Glutamatergic neuron (in vitro differentiated cells): Measurements from ENCODE around the gene HOXA11. TPM values are rescaled to one million over a fixed set of nuclear protein-coding genes. Genes with fewer than 3 reads are reported as not detected.
A peak's percentile ranks its signal among the peaks of the same experiment; 100 is the strongest.

ENCODE experiments used
- DNase-seq: peaks from one replicate; pipeline ENCODE4 v3.0.0; 2022
- H3K27ac Mint-ChIP-seq: one replicate; pipeline ENCODE4 v1.8.0; 2020; ENCODE audit warnings: mild to moderate bottlenecking, mixed read lengths, inconsistent platforms; ENCODE audit not compliant: unreplicated experiment
- H3K27me3 Mint-ChIP-seq: one replicate; pipeline ENCODE4 v1.8.0; 2020; ENCODE audit warnings: mild to moderate bottlenecking, moderate library complexity, mixed read lengths, inconsistent platforms; ENCODE audit not compliant: unreplicated experiment
- H3K36me3 Mint-ChIP-seq: one replicate; pipeline ENCODE4 v1.8.0; 2020; ENCODE audit warnings: mild to moderate bottlenecking, mixed read lengths, inconsistent platforms; ENCODE audit not compliant: unreplicated experiment
- H3K4me1 Mint-ChIP-seq: one replicate; pipeline ENCODE4 v1.8.0; 2020; ENCODE audit warnings: mild to moderate bottlenecking, low read depth, mixed read lengths, inconsistent platforms; ENCODE audit not compliant: unreplicated experiment
- H3K4me3 Mint-ChIP-seq: one replicate; pipeline ENCODE4 v1.8.0; 2020; ENCODE audit warnings: mild to moderate bottlenecking, mixed read lengths, inconsistent platforms; ENCODE audit not compliant: unreplicated experiment
- H3K9me3 Mint-ChIP-seq: one replicate; pipeline ENCODE4 v1.8.0; 2020; ENCODE audit warnings: mild to moderate bottlenecking, moderate library complexity, mixed read lengths, inconsistent platforms; ENCODE audit not compliant: unreplicated experiment
- total RNA-seq: library from RNA; stranded (reverse); fragmentation: NEBNext Ultra II Directional; extraction: Animal tissue kit (Norgen Biotek cat#: 25700); gene quantifications from one replicate; pipeline ENCODE4 v1.2.1, GENCODE V29; 2021; ENCODE audit not compliant: unreplicated experiment
- TF ChIP-seq, protein P1 (sequence below): fragments of 200-600 bp; sonication (generic); IDR thresholded peaks from one replicate; pipeline ENCODE4 v1.5.0; 2021; ENCODE audit not compliant: partially characterized antibody, unreplicated experiment

The HOXA11 gene
- total RNA-seq, 1 donor from 2014 or later, result not detected

- H3K36me3 Mint-ChIP-seq, result no peaks in the 10 kb centered on the region
- peaks cover 13% of the 10 kb centered on the region for H3K9me3 Mint-ChIP-seq
- TF ChIP-seq, protein P1, sequence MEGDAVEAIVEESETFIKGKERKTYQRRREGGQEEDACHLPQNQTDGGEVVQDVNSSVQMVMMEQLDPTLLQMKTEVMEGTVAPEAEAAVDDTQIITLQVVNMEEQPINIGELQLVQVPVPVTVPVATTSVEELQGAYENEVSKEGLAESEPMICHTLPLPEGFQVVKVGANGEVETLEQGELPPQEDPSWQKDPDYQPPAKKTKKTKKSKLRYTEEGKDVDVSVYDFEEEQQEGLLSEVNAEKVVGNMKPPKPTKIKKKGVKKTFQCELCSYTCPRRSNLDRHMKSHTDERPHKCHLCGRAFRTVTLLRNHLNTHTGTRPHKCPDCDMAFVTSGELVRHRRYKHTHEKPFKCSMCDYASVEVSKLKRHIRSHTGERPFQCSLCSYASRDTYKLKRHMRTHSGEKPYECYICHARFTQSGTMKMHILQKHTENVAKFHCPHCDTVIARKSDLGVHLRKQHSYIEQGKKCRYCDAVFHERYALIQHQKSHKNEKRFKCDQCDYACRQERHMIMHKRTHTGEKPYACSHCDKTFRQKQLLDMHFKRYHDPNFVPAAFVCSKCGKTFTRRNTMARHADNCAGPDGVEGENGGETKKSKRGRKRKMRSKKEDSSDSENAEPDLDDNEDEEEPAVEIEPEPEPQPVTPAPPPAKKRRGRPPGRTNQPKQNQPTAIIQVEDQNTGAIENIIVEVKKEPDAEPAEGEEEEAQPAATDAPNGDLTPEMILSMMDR, result peak; percentile 78
- H3K27ac Mint-ChIP-seq, result no peak overlapping the region
- no peaks in the 10 kb centered on the region for H3K4me1 Mint-ChIP-seq
- peak; percentile 89 for DNase-seq
- no peak overlapping the region for H3K4me3 Mint-ChIP-seq
- H3K27me3 Mint-ChIP-seq, result peaks cover 37% of the 10 kb centered on the region
Observed at GRCh38 chr7:27196287-27196767, 11.3 kb upstream of the HOXA11 start.

DNA sequence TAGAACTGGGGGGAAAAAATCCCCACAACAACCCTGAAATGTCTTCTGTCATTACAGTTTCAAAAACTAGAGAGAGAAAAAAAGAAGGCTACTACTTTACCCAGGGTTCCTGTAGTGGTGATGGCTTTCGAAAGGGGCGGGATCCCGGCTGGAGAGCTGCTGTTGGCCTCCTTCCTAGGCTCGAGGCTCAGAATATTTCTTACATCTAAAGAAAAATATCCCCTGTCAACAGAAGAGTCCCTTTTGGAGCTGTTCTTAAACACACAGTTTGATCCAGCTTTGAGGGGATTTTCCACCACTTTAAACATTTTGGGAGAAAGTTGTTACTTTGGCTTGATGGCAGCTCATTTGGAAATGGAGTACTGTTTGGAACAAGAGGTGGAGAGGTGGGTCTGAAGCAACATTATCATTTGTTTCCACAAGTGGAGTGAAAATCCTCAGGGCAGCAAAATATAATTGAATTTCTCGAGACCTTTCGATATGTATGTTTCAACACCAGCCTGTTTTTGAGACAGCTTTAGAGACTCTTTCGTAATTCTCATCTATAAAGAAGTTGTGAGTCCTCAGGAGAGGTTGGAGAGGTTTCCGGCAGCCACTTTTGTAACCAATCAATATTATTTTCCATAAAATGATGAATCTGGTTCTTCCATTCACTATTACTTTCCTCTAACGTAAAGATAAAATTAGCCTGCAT, 9.8 kb upstream of the HOXA11 start:
- Mint-ChIP-seq H3K4me3 (no peak overlapping the region), H3K27ac (no peak overlapping the region), H3K36me3 (peaks cover 3% of the 10 kb centered on the region), H3K9me3 (peaks cover 10% of the 10 kb centered on the region), H3K27me3 (peaks cover 38% of the 10 kb centered on the region), H3K4me1 (no peaks in the 10 kb centered on the region)
- TF ChIP-seq, protein P1, result no peak
- peak; percentile 4 for DNase-seq

DNA sequence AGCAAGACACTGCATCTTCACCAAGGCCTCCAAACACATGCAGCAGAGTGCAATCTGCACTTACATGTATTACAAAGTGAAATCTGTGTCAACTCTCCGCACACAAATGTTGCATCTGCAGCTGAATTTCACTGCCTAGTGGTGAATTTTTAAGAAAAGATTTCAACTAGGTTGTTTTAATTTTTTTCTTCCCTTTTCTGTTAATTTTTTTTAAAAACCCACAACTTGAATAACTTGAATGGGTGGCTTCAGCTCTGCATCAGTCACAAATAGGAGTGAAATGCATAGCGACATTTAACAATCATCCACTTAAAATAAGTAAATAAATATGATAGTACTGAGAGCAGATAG, 8.9 kb upstream of the HOXA11 start:
- TF ChIP-seq, protein P1, result no peak
- no peak overlapping the region for H3K27ac Mint-ChIP-seq
- H3K4me3 Mint-ChIP-seq, result no peak overlapping the region
- peaks cover 10% of the 10 kb centered on the region for H3K9me3 Mint-ChIP-seq
- peaks cover 39% of the 10 kb centered on the region for H3K27me3 Mint-ChIP-seq
- H3K4me1 Mint-ChIP-seq, result no peaks in the 10 kb centered on the region
- no peak for DNase-seq
- H3K36me3 Mint-ChIP-seq, result peaks cover 3% of the 10 kb centered on the region

GRCh38 chr7:27193335-27194001, 8.4 kb upstream of the HOXA11 start:
- no peak overlapping the region for H3K27ac Mint-ChIP-seq
- TF ChIP-seq, protein P1, result no peak
- H3K4me1 Mint-ChIP-seq, result peaks cover 3% of the 10 kb centered on the region
- H3K27me3 Mint-ChIP-seq, result peaks cover 39% of the 10 kb centered on the region
- H3K36me3 Mint-ChIP-seq, result peaks cover 3% of the 10 kb centered on the region
- no peak overlapping the region for H3K4me3 Mint-ChIP-seq
- peak; percentile 14 for DNase-seq
- H3K9me3 Mint-ChIP-seq, result peaks cover 12% of the 10 kb centered on the region

GRCh38 chr7:27192546-27193334, 7.7 kb upstream of the HOXA11 start:
- no peak overlapping the region for H3K4me3 Mint-ChIP-seq
- peak; percentile 25 for DNase-seq
- H3K9me3 Mint-ChIP-seq, result peaks cover 14% of the 10 kb centered on the region
- no peak overlapping the region for H3K27ac Mint-ChIP-seq
- peaks cover 3% of the 10 kb centered on the region for H3K4me1 Mint-ChIP-seq
- peaks cover 3% of the 10 kb centered on the region for H3K36me3 Mint-ChIP-seq
- TF ChIP-seq, protein P1, result no peak
- peaks cover 41% of the 10 kb centered on the region for H3K27me3 Mint-ChIP-seq
